GM12801 (cell line): ENCODE data around the gene KHK.

Source experiments
- TF ChIP-seq, protein P1 (sequence below): IDR thresholded peaks from one replicate; pipeline ENCODE4 v1.5.1; 2011; ENCODE audit warnings: control low read depth; ENCODE audit not compliant: insufficient read length; ENCODE audit errors: extremely low read depth

The KHK gene

DNA sequence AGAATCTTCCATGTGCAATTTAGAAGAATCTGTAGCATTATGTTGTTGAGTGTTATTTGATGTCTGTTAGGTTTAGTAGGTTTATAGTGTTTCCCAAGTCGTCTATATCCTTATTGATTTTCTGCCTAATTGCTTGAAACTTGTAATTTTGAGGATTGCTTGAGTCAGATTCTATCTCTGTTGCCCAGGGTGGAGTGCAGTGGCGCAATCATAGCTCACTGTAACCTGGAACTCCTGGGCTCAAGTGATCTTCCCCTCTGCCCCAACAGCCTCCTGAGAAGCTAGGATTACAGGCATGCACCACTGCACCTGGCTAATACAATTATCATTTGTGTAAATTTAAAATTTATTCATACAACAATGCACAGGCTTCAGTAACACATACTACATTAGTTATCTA is 59.1 kb downstream of the KHK start:
- TF ChIP-seq, protein P1, sequence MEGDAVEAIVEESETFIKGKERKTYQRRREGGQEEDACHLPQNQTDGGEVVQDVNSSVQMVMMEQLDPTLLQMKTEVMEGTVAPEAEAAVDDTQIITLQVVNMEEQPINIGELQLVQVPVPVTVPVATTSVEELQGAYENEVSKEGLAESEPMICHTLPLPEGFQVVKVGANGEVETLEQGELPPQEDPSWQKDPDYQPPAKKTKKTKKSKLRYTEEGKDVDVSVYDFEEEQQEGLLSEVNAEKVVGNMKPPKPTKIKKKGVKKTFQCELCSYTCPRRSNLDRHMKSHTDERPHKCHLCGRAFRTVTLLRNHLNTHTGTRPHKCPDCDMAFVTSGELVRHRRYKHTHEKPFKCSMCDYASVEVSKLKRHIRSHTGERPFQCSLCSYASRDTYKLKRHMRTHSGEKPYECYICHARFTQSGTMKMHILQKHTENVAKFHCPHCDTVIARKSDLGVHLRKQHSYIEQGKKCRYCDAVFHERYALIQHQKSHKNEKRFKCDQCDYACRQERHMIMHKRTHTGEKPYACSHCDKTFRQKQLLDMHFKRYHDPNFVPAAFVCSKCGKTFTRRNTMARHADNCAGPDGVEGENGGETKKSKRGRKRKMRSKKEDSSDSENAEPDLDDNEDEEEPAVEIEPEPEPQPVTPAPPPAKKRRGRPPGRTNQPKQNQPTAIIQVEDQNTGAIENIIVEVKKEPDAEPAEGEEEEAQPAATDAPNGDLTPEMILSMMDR: no peak

DNA sequence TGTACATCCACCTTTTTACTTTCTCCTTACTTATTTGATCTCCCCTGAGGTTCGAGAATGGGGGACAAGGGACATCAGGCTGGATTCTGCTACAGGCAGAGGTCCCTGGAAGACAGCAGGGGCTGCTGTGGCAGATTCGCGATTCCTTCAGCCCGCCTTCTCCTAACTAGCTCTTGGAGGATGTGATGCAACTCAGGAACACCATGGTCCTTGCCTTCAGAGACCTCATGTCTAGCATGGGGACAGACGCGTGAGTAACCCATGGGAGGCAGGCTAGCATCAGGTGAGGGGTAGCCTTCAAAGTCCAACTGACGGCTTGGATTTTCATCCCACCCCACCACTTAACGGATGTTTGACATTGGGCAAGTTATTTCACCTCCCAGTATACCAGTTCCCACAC is 61.4 kb downstream of the KHK start:
- TF ChIP-seq, protein P1: no peak

DNA sequence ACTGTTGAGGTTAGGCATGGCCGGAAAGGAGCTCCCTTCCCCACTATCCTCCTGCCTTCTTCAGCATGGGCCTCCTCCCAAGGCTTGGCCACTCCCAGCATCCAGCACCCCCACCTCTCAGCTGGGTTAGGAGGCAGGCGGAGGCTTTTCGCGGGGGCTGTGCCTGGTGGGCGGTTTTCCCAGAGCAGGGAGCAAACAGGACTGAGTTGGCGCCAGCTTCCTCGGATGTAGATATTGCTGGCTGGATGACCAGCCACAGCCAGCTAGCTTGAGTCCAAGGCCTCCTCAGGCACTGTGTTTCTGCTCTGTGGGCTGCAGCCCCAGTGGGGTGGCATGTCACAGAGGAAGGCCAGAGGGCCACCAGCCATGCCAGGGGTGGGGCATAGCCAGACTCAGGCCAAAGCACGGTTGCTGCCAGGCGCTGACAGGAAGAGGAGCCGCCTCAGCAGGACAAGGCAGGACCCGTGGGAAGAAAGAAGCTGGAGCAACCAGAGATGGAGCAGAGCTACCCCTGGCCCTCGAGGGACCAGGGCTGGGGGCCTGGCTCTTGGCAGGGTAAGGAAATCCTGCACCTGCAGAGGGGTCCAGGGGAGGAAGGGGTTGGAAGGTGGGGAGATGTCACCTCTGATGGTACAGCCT is 62.3 kb downstream of the KHK start, which contains the start of gene TCF23:
TSS of gene TCF23 (plus strand) at position 204 of the 639 bp plus-strand sequence. CDS start at position 334, 130 bp downstream.
- TF ChIP-seq, protein P1: no peak

DNA sequence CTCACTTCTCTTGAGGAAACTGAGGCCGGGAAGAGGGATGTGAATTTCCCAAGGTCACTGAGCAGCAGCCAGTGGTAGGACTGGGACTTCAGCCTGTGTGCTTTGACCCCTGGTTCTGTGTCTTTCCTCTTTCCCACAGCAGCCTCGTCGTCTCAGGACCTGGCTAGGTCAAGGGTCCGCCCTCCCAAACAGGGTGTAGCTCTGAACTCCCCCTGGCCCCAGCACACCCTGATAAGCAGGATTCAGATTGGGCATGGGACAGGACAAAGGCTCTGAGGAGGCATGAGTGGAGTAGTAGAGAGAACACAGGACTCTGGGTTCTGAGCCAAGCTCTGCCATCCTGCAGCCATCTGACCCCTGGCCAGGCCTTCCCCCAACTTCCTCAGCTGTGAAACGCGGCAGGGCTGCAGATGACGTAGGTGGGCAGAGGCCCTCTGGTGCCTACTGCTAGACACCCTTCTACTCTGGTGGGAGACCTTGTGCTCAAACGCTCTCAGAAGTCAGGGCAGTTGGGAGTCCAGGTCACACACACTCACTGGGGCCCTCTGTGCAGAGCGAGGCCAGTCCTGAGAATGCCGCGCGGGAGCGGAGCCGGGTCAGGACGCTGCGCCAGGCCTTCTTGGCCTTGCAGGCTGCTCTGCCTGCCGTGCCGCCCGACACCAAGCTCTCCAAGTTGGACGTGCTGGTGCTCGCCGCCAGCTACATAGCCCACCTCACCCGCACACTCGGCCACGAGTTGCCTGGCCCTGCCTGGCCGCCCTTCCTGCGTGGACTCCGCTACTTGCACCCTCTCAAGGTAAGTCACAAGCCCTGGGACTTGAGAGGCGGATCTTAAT is 63.2 kb downstream of the KHK start:
- TF ChIP-seq, protein P1: no peak
